Hepatocyte (in vitro differentiated cells): ENCODE results near the gene GSN.

ENCODE experiments used
- CTCF ChIP-seq: fragments of 200-600 bp; sonication (generic); IDR thresholded peaks from 2 replicates; pipeline ENCODE4 v1.5.1; 2016; ENCODE audit warnings: antibody characterized with exemption, mild to moderate bottlenecking; ENCODE audit not compliant: poor library complexity
- EZH2 ChIP-seq: fragments of 200-600 bp; sonication (generic); IDR thresholded peaks from 2 replicates; pipeline ENCODE4 v1.6.1; 2016; ENCODE audit warnings: antibody characterized with exemption, mild to moderate bottlenecking, borderline replicate concordance
- EZH2phosphoT487 ChIP-seq: fragments of 200-600 bp; sonication (generic); IDR thresholded peaks from one replicate; pipeline ENCODE4 v1.6.1; 2018; ENCODE audit warnings: antibody characterized with exemption, mild to moderate bottlenecking, low read depth, moderate library complexity; ENCODE audit not compliant: unreplicated experiment, severe bottlenecking

DNA sequence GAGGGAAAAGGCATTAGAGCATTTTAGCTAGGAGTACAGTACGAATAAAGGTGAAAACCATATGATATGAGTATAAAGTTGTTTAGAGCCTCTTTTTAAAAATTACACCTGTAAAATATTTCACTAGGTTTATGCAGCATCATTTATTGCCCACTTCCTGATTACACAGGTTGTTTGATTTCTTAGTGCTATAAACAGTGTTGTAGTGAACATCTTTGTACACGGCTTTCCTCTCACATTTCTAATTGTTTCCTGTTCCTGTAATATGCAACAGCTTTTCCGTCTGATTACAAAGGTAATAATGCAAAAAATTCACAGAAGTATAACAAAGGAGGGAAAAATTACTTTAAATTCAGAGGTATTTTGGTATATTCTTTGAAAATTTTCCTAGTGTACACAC, 89.0 kb downstream of the GSN start:
- no peak for TF ChIP-seq CTCF
- no peak for TF ChIP-seq EZH2
- TF ChIP-seq EZH2phosphoT487, result no peak
